ENCODE results near the gene TOMM20L. TPM values are rescaled to one million over a fixed set of nuclear protein-coding genes. Genes with fewer than 3 reads are reported as not detected.

Gene TOMM20L
- polyA plus RNA-seq, 1 donor from 2014 or later = not detected

GRCh38 chr14:58426670-58427280, 31.0 kb downstream of the TOMM20L start:
- Histone ChIP-seq H3K9me2 (ENCODE audit: insufficient read depth, low read length) (no peaks in the 10 kb centered on the region), H3F3A (ENCODE audit: insufficient read depth, low read length, poor library complexity, severe bottlenecking) (no peaks in the 10 kb centered on the region), H3K27ac (ENCODE audit: low read length) (peak overlapping the region; percentile 96), H3K4me3 (ENCODE audit: low read length) (peak overlapping the region; percentile 92), H2AFZ (ENCODE audit: low read depth, low read length) (peak overlapping the region; percentile 99), H4K20me1 (ENCODE audit: insufficient read depth) (no peaks in the 10 kb centered on the region), H3K27me3 (ENCODE audit: insufficient read depth, low read depth, low read length) (no peaks in the 10 kb centered on the region), H3K9ac (ENCODE audit: low read length) (peak overlapping the region; percentile 89), H3K36me3 (ENCODE audit: insufficient read depth, low read length) (no peaks in the 10 kb centered on the region), H3K79me2 (replicated peaks; ENCODE audit: insufficient read depth, low read length) (peaks cover 27% of the 10 kb centered on the region), H3K4me2 (ENCODE audit: low read length) (peak overlapping the region; percentile 75), H3K9me3 (ENCODE audit: low read length) (no peaks in the 10 kb centered on the region)
- TF ChIP-seq POLR2AphosphoS5 (IDR thresholded peaks at IDR 0.05) = peak; percentile 73
- TF ChIP-seq TAF1 (IDR thresholded peaks at IDR 0.05; ENCODE audit: low read depth) = no peak
- no peak for TF ChIP-seq EP300 (conservative IDR thresholded peaks at IDR 0.05; ENCODE audit: poor library complexity, severe bottlenecking)
- TF ChIP-seq MXI1 (conservative IDR thresholded peaks at IDR 0.05; ENCODE audit: poor library complexity, severe bottlenecking) = peak; percentile 97

GRCh38 chr14:58427281-58428117, 31.8 kb downstream of the TOMM20L start, which contains the start of the genes KIAA0586 and TIMM9:
KIAA0586 (plus strand) TSS chr14:58427719; CDS start chr14:58428265, 546 bp downstream.
TIMM9 (minus strand) TSS chr14:58427531; CDS start chr14:58411945, 15,586 bp downstream.
- H2AFZ ChIP-seq (ENCODE audit: low read depth, low read length) = peak within 1 kb of the TSS; percentile 99
- H3K79me2 ChIP-seq (replicated peaks; ENCODE audit: insufficient read depth, low read length) = peaks cover 27% of the 10 kb centered on the region
- peak within 1 kb of the TSS; percentile 89 for H3K9ac ChIP-seq (ENCODE audit: low read length)
- TF ChIP-seq, protein P1, sequence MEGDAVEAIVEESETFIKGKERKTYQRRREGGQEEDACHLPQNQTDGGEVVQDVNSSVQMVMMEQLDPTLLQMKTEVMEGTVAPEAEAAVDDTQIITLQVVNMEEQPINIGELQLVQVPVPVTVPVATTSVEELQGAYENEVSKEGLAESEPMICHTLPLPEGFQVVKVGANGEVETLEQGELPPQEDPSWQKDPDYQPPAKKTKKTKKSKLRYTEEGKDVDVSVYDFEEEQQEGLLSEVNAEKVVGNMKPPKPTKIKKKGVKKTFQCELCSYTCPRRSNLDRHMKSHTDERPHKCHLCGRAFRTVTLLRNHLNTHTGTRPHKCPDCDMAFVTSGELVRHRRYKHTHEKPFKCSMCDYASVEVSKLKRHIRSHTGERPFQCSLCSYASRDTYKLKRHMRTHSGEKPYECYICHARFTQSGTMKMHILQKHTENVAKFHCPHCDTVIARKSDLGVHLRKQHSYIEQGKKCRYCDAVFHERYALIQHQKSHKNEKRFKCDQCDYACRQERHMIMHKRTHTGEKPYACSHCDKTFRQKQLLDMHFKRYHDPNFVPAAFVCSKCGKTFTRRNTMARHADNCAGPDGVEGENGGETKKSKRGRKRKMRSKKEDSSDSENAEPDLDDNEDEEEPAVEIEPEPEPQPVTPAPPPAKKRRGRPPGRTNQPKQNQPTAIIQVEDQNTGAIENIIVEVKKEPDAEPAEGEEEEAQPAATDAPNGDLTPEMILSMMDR (IDR thresholded peaks at IDR 0.05; ENCODE audit: poor library complexity, severe bottlenecking) = no peak
- TF ChIP-seq RAD21 (conservative IDR thresholded peaks at IDR 0.05) (no peak), TAF1 (IDR thresholded peaks at IDR 0.05; ENCODE audit: low read depth) (peak; percentile 53), POLR2AphosphoS5 (IDR thresholded peaks at IDR 0.05) (peak; percentile 88), EZH2 (IDR thresholded peaks at IDR 0.05; ENCODE audit: borderline replicate concordance, insufficient read depth, low read length, poor library complexity, severe bottlenecking) (no peak), EP300 (conservative IDR thresholded peaks at IDR 0.05; ENCODE audit: poor library complexity, severe bottlenecking) (peak; percentile 98), MXI1 (conservative IDR thresholded peaks at IDR 0.05; ENCODE audit: poor library complexity, severe bottlenecking) (peak; percentile 84), SMC3 (conservative IDR thresholded peaks at IDR 0.05; ENCODE audit: poor library complexity) (no peak)
- TF ChIP-seq, protein P2, sequence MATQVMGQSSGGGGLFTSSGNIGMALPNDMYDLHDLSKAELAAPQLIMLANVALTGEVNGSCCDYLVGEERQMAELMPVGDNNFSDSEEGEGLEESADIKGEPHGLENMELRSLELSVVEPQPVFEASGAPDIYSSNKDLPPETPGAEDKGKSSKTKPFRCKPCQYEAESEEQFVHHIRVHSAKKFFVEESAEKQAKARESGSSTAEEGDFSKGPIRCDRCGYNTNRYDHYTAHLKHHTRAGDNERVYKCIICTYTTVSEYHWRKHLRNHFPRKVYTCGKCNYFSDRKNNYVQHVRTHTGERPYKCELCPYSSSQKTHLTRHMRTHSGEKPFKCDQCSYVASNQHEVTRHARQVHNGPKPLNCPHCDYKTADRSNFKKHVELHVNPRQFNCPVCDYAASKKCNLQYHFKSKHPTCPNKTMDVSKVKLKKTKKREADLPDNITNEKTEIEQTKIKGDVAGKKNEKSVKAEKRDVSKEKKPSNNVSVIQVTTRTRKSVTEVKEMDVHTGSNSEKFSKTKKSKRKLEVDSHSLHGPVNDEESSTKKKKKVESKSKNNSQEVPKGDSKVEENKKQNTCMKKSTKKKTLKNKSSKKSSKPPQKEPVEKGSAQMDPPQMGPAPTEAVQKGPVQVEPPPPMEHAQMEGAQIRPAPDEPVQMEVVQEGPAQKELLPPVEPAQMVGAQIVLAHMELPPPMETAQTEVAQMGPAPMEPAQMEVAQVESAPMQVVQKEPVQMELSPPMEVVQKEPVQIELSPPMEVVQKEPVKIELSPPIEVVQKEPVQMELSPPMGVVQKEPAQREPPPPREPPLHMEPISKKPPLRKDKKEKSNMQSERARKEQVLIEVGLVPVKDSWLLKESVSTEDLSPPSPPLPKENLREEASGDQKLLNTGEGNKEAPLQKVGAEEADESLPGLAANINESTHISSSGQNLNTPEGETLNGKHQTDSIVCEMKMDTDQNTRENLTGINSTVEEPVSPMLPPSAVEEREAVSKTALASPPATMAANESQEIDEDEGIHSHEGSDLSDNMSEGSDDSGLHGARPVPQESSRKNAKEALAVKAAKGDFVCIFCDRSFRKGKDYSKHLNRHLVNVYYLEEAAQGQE (IDR thresholded peaks at IDR 0.05; ENCODE audit: borderline replicate concordance) = peak; percentile 51
- H3F3A ChIP-seq (ENCODE audit: insufficient read depth, low read length, poor library complexity, severe bottlenecking) = no peaks in the 10 kb centered on the region
- peak within 1 kb of the TSS; percentile 96 for H3K27ac ChIP-seq (ENCODE audit: low read length)
- no peaks in the 10 kb centered on the region for H3K27me3 ChIP-seq (ENCODE audit: insufficient read depth, low read depth, low read length)
- no peaks in the 10 kb centered on the region for H3K9me2 ChIP-seq (ENCODE audit: insufficient read depth, low read length)
- H3K4me2 ChIP-seq (ENCODE audit: low read length) = peak within 1 kb of the TSS; percentile 80
- no peaks in the 10 kb centered on the region for H3K36me3 ChIP-seq (ENCODE audit: insufficient read depth, low read length)
- H3K9me3 ChIP-seq (ENCODE audit: low read length) = no peaks in the 10 kb centered on the region
- H4K20me1 ChIP-seq (ENCODE audit: insufficient read depth) = no peaks in the 10 kb centered on the region
- H3K4me3 ChIP-seq (ENCODE audit: low read length) = peak within 1 kb of the TSS; percentile 92
